Neural progenitor cell (in vitro differentiated cells): ENCODE results near the gene CPNE2.

Experiments
- EZH2phosphoT487 ChIP-seq: fragments of 200-600 bp; sonication (generic); IDR thresholded peaks from 2 replicates; pipeline ENCODE4 v1.6.1; 2017; ENCODE audit warnings: antibody characterized with exemption
- TF ChIP-seq, protein P1 (sequence below): fragments of 200-600 bp; sonication (generic); IDR thresholded peaks from 2 replicates; pipeline ENCODE4 v1.5.1; 2017; ENCODE audit warnings: antibody characterized with exemption, mild to moderate bottlenecking

DNA sequence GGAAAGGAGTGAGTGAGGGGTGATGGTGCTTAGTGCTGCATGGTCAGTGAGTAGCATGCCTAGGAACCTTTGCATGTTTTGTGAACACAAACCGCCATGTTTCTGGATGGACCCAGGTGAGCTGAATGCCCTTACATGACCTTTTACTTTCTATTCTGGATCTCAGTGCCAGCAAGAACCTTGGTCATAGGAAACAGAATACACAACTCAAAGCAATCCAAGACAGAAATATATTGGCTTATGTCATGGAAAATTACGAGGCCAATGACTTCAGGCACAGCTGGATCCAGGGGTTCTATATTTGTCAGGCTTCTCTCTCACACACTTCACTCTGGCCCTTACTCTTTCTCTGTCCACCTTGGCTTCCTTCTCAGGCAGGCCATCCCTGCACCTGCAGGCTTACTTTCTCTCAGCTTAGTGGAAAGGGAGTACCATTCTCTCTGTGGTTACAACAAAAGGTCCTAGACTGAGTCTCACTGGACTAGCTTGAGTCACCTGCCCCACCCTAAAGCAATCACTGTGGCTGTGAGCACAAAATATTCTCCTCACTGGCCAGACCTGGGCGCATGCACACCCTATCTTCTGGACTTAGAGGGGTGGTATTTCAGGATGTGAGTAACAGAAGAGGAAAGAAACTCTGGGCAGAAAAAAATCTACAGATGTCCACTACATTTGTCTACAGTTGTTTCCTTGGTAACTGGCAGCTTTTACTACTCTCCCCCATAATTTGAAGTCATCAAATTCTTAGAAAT lies 20.4 kb upstream of the CPNE2 start:
- TF ChIP-seq, protein P1, sequence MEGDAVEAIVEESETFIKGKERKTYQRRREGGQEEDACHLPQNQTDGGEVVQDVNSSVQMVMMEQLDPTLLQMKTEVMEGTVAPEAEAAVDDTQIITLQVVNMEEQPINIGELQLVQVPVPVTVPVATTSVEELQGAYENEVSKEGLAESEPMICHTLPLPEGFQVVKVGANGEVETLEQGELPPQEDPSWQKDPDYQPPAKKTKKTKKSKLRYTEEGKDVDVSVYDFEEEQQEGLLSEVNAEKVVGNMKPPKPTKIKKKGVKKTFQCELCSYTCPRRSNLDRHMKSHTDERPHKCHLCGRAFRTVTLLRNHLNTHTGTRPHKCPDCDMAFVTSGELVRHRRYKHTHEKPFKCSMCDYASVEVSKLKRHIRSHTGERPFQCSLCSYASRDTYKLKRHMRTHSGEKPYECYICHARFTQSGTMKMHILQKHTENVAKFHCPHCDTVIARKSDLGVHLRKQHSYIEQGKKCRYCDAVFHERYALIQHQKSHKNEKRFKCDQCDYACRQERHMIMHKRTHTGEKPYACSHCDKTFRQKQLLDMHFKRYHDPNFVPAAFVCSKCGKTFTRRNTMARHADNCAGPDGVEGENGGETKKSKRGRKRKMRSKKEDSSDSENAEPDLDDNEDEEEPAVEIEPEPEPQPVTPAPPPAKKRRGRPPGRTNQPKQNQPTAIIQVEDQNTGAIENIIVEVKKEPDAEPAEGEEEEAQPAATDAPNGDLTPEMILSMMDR = no peak
- TF ChIP-seq EZH2phosphoT487 = no peak
